Ishikawa (cell line): ENCODE measurements around the gene MOAP1.

Experiments used
- CEBPB ChIP-seq: IDR thresholded peaks from 2 replicates; pipeline ENCODE4 v1.6.1; 2012
- CREB1 ChIP-seq: IDR thresholded peaks from 2 replicates; pipeline ENCODE4 v1.6.1; 2012; ENCODE audit warnings: low read depth
- EP300 ChIP-seq: IDR thresholded peaks from 2 replicates; pipeline ENCODE4 v1.6.1; 2012; ENCODE audit warnings: borderline replicate concordance
- FOXM1 ChIP-seq: IDR thresholded peaks from 2 replicates; pipeline ENCODE4 v1.6.1; 2012; ENCODE audit warnings: low read depth, borderline replicate concordance
- MAX ChIP-seq: IDR thresholded peaks from 2 replicates; pipeline ENCODE4 v1.6.1; 2012
- NFIC ChIP-seq: IDR thresholded peaks from 2 replicates; pipeline ENCODE4 v1.6.1; 2012
- RAD21 ChIP-seq: IDR thresholded peaks from 2 replicates; pipeline ENCODE4 v1.6.1; 2012; ENCODE audit warnings: low read depth
- REST ChIP-seq: IDR thresholded peaks from 2 replicates; pipeline ENCODE4 v1.6.1; 2012; ENCODE audit warnings: low read depth, mild to moderate bottlenecking
- TAF1 ChIP-seq: IDR thresholded peaks from 2 replicates; pipeline ENCODE4 v1.6.1; 2012; ENCODE audit warnings: low read depth, mild to moderate bottlenecking
- TCF12 ChIP-seq: IDR thresholded peaks from 2 replicates; pipeline ENCODE4 v1.6.1; 2012; ENCODE audit warnings: low read depth
- USF1 ChIP-seq: IDR thresholded peaks from 2 replicates; pipeline ENCODE4 v1.6.1; 2012
- YY1 ChIP-seq: IDR thresholded peaks from 2 replicates; pipeline ENCODE4 v1.6.1; 2012; ENCODE audit warnings: low read depth
- ZBTB7A ChIP-seq: IDR thresholded peaks from 2 replicates; pipeline ENCODE4 v1.6.1; 2012; ENCODE audit warnings: low read depth

- no peak for TF ChIP-seq YY1
- no peak for TF ChIP-seq CREB1
- TF ChIP-seq TCF12, result no peak
- TF ChIP-seq RAD21, result no peak
- no peak for TF ChIP-seq TAF1
- no peak for TF ChIP-seq CEBPB
- no peak for TF ChIP-seq MAX
- no peak for TF ChIP-seq REST
- no peak for TF ChIP-seq USF1
- no peak for TF ChIP-seq NFIC
- no peak for TF ChIP-seq EP300
- no peak for TF ChIP-seq ZBTB7A
- TF ChIP-seq FOXM1, result no peak
These were observed 41.6 kb downstream of the MOAP1 start for GRCh38 chr14:93142854-93143652.
